ENCODE data around the gene MALL. TPM values are rescaled to one million over a fixed set of nuclear protein-coding genes. Genes with fewer than 3 reads are reported as not detected.

MALL gene
- total RNA-seq, 6 donors from 2014 or later, result 40.9 to 203 (median 120) TPM

DNA sequence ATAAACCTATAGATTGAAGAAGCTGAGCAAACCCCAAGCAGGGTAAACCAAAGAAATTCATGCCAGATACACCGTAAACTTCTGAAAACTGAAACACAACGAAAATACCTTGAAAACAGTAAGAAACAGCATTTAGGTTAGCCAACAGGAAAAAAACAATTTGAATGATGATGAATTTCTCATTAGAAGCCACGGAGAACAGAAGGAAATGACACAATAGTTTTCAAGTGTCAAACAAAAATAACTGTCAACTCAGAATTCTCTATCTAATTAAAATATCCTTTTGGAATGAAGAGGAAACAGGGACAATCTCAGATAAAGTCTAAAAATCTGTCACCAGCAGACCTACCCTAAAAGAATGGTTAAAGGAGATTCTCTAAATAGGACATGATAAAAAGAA, 37.3 kb upstream of the MALL start:
- no peak overlapping the region for H3K4me3 ChIP-seq
- ATAC-seq (ENCODE audit: low FRiP score in 2 of 2) (no peak), DNase-seq (no peak)
- H3K4me1 ChIP-seq, result peaks cover 0 to 4% (median 3%) of the 10 kb centered on the region in 4 donors
- 50 to 52% methylated on average over 3 of the region's 3 CpGs for WGBS, 2 donors
- H3K36me3 ChIP-seq, result no peaks in the 10 kb centered on the region
- no peak overlapping the region for H3K27ac ChIP-seq
- H3K9me3 ChIP-seq, result peaks cover 0 to 5% (median 0%) of the 10 kb centered on the region in 4 donors
- TF ChIP-seq POLR2A (IDR thresholded peaks at IDR 0.05) (no peak), EP300 (IDR thresholded peaks at IDR 0.05) (no peak), POLR2AphosphoS5 (IDR thresholded peaks at IDR 0.05) (no peak)
- TF ChIP-seq, protein P1, sequence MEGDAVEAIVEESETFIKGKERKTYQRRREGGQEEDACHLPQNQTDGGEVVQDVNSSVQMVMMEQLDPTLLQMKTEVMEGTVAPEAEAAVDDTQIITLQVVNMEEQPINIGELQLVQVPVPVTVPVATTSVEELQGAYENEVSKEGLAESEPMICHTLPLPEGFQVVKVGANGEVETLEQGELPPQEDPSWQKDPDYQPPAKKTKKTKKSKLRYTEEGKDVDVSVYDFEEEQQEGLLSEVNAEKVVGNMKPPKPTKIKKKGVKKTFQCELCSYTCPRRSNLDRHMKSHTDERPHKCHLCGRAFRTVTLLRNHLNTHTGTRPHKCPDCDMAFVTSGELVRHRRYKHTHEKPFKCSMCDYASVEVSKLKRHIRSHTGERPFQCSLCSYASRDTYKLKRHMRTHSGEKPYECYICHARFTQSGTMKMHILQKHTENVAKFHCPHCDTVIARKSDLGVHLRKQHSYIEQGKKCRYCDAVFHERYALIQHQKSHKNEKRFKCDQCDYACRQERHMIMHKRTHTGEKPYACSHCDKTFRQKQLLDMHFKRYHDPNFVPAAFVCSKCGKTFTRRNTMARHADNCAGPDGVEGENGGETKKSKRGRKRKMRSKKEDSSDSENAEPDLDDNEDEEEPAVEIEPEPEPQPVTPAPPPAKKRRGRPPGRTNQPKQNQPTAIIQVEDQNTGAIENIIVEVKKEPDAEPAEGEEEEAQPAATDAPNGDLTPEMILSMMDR (IDR thresholded peaks at IDR 0.05), result no peak
- H3K27me3 ChIP-seq, result no peaks in the 10 kb centered on the region

DNA sequence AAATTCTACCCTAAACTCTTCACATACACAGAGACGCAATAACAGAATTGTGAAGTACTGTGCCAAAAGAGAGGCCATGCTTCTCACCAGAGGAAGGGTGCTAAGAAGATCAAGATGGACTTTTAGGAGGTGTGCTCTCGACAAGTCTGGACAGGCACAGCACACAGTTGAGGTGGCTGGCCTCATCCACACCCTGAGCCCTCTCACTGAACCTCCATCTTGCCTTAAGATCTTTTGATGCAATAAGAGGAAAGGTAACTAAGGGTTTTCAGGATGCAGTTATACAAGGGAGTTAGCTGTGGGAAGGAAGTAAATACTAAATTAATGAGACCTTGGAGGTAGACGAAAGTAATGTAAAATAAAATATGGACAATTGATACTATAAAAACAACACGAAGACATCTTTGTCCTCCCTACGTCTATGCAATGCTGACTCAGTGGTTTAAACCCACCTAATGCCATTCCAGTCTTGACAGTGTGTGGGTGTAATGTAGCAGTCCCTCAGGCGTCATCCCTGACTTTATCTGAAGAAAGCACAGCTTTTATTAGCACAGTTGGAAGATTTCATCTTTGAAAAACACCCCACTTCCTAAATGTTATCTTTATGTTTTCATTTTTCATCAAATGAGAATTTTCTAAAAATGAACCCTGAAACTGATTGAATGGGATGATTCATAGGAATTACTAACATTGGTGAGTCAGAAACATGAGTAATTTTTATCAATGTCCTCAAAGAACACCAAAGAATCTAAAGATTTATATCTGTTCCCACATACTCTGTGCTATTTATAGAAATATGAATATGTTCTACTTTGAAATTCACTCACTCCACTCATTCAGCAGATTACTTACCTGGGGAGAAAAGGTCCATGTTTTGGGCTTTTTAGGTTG, 34.0 kb upstream of the MALL start:
- WGBS, 2 donors, result 74 to 81% methylated on average over 6 of the region's 6 CpGs
- no peak for TF ChIP-seq POLR2A (IDR thresholded peaks at IDR 0.05)
- no peak for TF ChIP-seq EP300 (IDR thresholded peaks at IDR 0.05)
- no peak overlapping the region for H3K27ac ChIP-seq

DNA sequence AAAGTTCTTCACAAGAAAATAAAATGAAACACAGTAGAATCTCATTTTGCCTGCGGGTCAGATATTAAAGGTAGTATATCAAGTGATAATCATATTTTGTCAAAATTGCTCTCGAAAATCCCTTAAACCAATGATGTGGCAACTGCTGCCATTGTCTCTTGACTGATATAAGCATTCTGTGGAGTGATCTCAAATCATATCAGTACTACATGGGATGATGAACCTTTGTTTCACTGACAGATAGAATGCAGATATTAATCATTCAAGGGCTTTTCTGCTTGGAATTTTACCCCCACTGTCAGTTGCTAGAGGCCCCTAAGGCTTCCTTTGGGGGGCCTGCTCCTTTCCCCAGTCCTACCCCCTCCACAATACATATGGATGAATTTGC, 31.3 kb upstream of the MALL start:
- Histone ChIP-seq H3K27me3 (no peaks in the 10 kb centered on the region), H3K4me3 (no peak overlapping the region), H3K9me3 (no peaks in the 10 kb centered on the region), H3K4me1 (no peaks in the 10 kb centered on the region), H3K36me3 (no peaks in the 10 kb centered on the region), H3K27ac (no peak overlapping the region)
- WGBS, 2 donors, result 88 to 90% methylated on average over 2 of the region's 2 CpGs
- ATAC-seq (ENCODE audit: low FRiP score in 2 of 2) (no peak), DNase-seq (no peak)
- no peak for TF ChIP-seq EP300 (IDR thresholded peaks at IDR 0.05)
- TF ChIP-seq, protein P1 (IDR thresholded peaks at IDR 0.05), result no peak
- no peak for TF ChIP-seq POLR2AphosphoS5 (IDR thresholded peaks at IDR 0.05)
- no peak for TF ChIP-seq POLR2A (IDR thresholded peaks at IDR 0.05)

More for the DNA sequence above, 34.0 kb upstream of the MALL start:
- no peak for ATAC-seq (ENCODE audit: low FRiP score in 2 of 2)
- Histone ChIP-seq H3K4me3 (no peak overlapping the region), H3K36me3 (no peaks in the 10 kb centered on the region), H3K4me1 (no peaks in the 10 kb centered on the region), H3K9me3 (peaks cover 0 to under 1% (median 0%) of the 10 kb centered on the region in 4 donors), H3K27me3 (no peaks in the 10 kb centered on the region)
- DNase-seq, result no peak

DNA sequence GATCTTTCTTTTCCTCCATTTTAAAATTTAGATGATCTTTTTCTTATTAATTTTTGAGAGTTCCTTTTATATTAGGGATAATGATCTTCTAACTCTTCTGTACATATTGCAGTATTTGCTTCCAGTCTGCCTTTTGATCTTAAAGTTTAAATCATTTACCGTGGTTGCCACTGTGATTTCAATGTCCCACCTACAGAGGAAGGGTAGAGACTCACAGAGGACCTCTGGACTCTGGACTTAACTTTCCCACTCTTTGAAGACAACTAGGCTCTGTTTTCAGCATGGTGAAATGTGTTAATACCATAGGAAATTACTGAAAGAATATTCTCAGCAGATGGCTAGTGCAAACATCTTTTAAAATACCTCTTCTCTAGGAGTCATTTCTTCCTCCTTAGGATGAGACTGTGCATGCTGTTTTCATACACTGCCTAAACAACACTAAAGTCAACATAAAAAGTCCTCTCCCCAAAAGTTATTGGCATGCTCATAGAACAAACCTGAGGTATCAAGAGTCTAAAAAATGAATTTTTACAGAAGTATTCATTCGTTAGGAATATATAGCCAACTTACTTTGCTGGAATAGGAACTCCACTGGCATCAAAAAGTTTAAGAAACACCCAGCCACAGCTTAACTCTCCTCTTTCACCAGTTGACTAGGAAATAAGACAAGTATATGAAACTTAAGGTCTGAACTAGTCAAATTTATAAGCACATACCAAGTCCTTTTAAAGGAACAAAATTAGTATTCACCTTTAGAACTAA, 30.7 kb upstream of the MALL start:
- H3K4me3 ChIP-seq, result no peak overlapping the region
- no peaks in the 10 kb centered on the region for H3K27me3 ChIP-seq
- DNase-seq, result no peak
- no peaks in the 10 kb centered on the region for H3K4me1 ChIP-seq
- H3K36me3 ChIP-seq, result no peaks in the 10 kb centered on the region
- no peak for ATAC-seq (ENCODE audit: low FRiP score in 2 of 2)
- no peak overlapping the region for H3K27ac ChIP-seq
- WGBS, 2 donors, result 84 to 95% methylated on average over 2 of the region's 2 CpGs
- no peaks in the 10 kb centered on the region for H3K9me3 ChIP-seq
- no peak for TF ChIP-seq POLR2AphosphoS5 (IDR thresholded peaks at IDR 0.05)
- TF ChIP-seq, protein P1 (IDR thresholded peaks at IDR 0.05), result no peak
- TF ChIP-seq EP300 (IDR thresholded peaks at IDR 0.05), result no peak
- TF ChIP-seq POLR2A (IDR thresholded peaks at IDR 0.05), result no peak

DNA sequence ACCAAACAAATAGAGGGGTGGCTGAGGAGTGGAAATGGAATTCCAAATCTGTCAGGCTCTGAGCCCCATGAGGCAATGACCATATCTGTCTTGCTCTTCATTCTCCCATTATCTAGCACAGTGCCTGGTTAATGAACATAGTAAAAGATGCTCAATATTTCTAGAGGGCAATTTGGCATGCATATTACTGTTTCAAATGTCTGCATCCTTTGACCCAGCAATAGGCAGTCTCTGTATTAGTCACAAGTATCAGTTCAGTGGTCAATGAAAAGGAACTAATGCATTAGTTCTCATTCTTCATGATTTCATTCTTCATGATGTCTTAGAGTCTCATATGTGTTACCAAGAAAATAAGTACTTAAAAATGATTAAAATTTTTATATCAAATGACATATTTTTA, 28.4 kb upstream of the MALL start:
- Histone ChIP-seq H3K27ac (no peak overlapping the region), H3K36me3 (no peaks in the 10 kb centered on the region), H3K9me3 (no peaks in the 10 kb centered on the region), H3K27me3 (no peaks in the 10 kb centered on the region), H3K4me3 (no peak overlapping the region), H3K4me1 (no peaks in the 10 kb centered on the region)
- no peak for DNase-seq
- no peak for ATAC-seq (ENCODE audit: low FRiP score in 2 of 2)
- TF ChIP-seq POLR2A (IDR thresholded peaks at IDR 0.05), result no peak
- TF ChIP-seq, protein P1 (IDR thresholded peaks at IDR 0.05), result no peak
- no peak for TF ChIP-seq EP300 (IDR thresholded peaks at IDR 0.05)
- no peak for TF ChIP-seq POLR2AphosphoS5 (IDR thresholded peaks at IDR 0.05)

Data from upper lobe of left lung (tissue), 6 donors.